Thyroid gland (tissue), 4 donors: ENCODE results near the gene TMEM161A.

ENCODE experiments used
- POLR2A ChIP-seq, 2 donors: fragments of 450-650 bp; IDR thresholded peaks; one replicate each; pipeline ENCODE4 v1.6.1; 2017; ENCODE audit warnings: antibody characterized with exemption in 2 of 2, mild to moderate bottlenecking in 2 of 2, moderate library complexity in 1 of 2
- TF ChIP-seq, protein P1 (sequence below), 6 experiments: fragments of 200-600 bp in 3 of 6; fragments of 450-650 bp in 3 of 6; sonication (generic) in 3 of 6; IDR thresholded peaks; one replicate each; pipeline ENCODE4 v1.5.1; 2016 to 2019; ENCODE audit warnings: antibody characterized with exemption in 6 of 6, mild to moderate bottlenecking in 2 of 6, inconsistent platforms in 1 of 6, moderate library complexity in 1 of 6

DNA sequence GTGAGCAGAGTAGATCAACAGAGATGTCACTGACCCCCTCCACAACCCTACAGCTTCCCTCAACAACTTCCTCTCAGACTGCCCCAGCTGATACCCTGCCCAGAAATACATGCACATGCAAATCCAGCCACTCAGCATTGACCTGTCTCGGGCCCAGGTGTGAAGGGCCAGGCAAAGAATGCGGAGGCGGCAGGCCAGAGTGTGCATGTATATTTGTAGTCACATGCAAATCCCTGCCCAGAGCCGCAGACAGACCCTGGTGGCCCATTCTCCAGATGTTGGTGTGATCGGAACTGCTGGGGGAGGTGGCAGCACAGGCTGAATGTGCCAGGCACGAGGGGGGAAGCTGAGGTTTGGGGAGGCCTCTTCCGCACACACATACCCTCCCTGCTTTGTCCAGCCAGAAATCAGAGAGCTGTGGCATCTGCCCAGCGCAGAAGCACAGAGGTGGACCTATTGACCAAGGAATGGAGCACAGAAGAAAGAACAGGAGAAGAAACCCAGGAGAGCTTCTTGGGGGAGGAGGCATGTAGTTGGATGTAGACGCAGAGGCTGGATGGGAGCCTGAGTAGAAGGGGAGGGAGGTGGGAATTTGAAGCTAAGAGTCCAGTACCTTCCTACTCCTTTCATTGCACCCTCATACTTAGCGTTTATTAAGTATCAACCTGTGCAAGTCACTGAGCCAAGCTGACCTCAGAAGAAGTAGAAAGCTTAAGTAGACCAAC, 17.4 kb upstream of the TMEM161A start:
- TF ChIP-seq, protein P1, sequence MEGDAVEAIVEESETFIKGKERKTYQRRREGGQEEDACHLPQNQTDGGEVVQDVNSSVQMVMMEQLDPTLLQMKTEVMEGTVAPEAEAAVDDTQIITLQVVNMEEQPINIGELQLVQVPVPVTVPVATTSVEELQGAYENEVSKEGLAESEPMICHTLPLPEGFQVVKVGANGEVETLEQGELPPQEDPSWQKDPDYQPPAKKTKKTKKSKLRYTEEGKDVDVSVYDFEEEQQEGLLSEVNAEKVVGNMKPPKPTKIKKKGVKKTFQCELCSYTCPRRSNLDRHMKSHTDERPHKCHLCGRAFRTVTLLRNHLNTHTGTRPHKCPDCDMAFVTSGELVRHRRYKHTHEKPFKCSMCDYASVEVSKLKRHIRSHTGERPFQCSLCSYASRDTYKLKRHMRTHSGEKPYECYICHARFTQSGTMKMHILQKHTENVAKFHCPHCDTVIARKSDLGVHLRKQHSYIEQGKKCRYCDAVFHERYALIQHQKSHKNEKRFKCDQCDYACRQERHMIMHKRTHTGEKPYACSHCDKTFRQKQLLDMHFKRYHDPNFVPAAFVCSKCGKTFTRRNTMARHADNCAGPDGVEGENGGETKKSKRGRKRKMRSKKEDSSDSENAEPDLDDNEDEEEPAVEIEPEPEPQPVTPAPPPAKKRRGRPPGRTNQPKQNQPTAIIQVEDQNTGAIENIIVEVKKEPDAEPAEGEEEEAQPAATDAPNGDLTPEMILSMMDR (IDR thresholded peaks at IDR 0.05), result no peak
- no peak for TF ChIP-seq POLR2A (IDR thresholded peaks at IDR 0.05)
